Measurements from ENCODE around the gene GTF3C1.
A peak's percentile ranks its signal among the peaks of the same experiment; 100 is the strongest.

The GTF3C1 gene

GRCh38 chr16:27485811-27486210 is 63.9 kb downstream of the GTF3C1 start:
- no peak for DNase-seq (ENCODE audit: low read depth)

GRCh38 chr16:27485126-27485525 is 64.6 kb downstream of the GTF3C1 start:
- no peak for DNase-seq (ENCODE audit: low read depth)

- no peak for DNase-seq (ENCODE audit: low read depth)
Observed at GRCh38 chr16:27483624-27484023, 66.1 kb downstream of the GTF3C1 start.

- no peak for DNase-seq (ENCODE audit: low read depth)
Observed at GRCh38 chr16:27483088-27483437, 66.7 kb downstream of the GTF3C1 start.

GRCh38 chr16:27482397-27483087 is 67.2 kb downstream of the GTF3C1 start:
- DNase-seq (ENCODE audit: low read depth) = no peak

GRCh38 chr16:27481282-27481934 is 68.3 kb downstream of the GTF3C1 start:
- no peak for DNase-seq (ENCODE audit: low read depth)

GRCh38 chr16:27480761-27481160 is 69.0 kb downstream of the GTF3C1 start:
- no peak for DNase-seq (ENCODE audit: low read depth)

GRCh38 chr16:27476240-27476639 is 73.5 kb downstream of the GTF3C1 start:
- DNase-seq (ENCODE audit: low read depth) = no peak

- DNase-seq (ENCODE audit: low read depth) = no peak
Observed at GRCh38 chr16:27475561-27475960, 74.2 kb downstream of the GTF3C1 start.

GRCh38 chr16:27474921-27475320 is 74.8 kb downstream of the GTF3C1 start:
- no peak for DNase-seq (ENCODE audit: low read depth)

- no peak for DNase-seq (ENCODE audit: low read depth)
Observed at GRCh38 chr16:27474041-27474440, 75.7 kb downstream of the GTF3C1 start.

GRCh38 chr16:27473101-27473900 is 76.4 kb downstream of the GTF3C1 start:
- DNase-seq (ENCODE audit: low read depth) = no peak

GRCh38 chr16:27472091-27473020 is 77.4 kb downstream of the GTF3C1 start:
- no peak for DNase-seq (ENCODE audit: low read depth)

GRCh38 chr16:27471661-27472060 is 78.1 kb downstream of the GTF3C1 start:
- DNase-seq (ENCODE audit: low read depth) = no peak

- DNase-seq (ENCODE audit: low read depth) = no peak
Observed at GRCh38 chr16:27470567-27471431, 78.9 kb downstream of the GTF3C1 start.

GRCh38 chr16:27468941-27469531 is 80.7 kb downstream of the GTF3C1 start:
- no peak for DNase-seq (ENCODE audit: low read depth)

- no peak for DNase-seq (ENCODE audit: low read depth)
Observed at GRCh38 chr16:27465483-27465879, 84.2 kb downstream of the GTF3C1 start.

- no peak for DNase-seq (ENCODE audit: low read depth)
Observed at GRCh38 chr16:27464626-27465482, 84.9 kb downstream of the GTF3C1 start.

GRCh38 chr16:27463741-27464591 is 85.7 kb downstream of the GTF3C1 start:
- DNase-seq (ENCODE audit: low read depth) = peak; percentile 62

Data from stimulated activated CD8-positive, alpha-beta memory T cell treated with anti-CD3 and anti-CD28 coated beads, Interleukin-12 subunit alpha, Interleukin-12 subunit beta, amount 100 ng/mL, for 1 hour (primary cell).